ENCODE measurements around the gene EPB41L4A. TPM values are rescaled to one million over a fixed set of nuclear protein-coding genes. Genes with fewer than 3 reads are reported as not detected.

Gene EPB41L4A
- total RNA-seq, 1 donor from 2014 or later = 11.1 TPM

GRCh38 chr5:112200131-112200530, 218.9 kb downstream of the EPB41L4A start:
- Histone ChIP-seq H3K27me3 (ENCODE audit: insufficient read depth, low read length) (peaks cover 3% of the 10 kb centered on the region), H3K4me3 (ENCODE audit: insufficient read depth, low read depth, low read length) (no peak overlapping the region), H3K9ac (ENCODE audit: low read length) (no peak overlapping the region), H3K27ac (ENCODE audit: low read depth, low read length) (no peak overlapping the region), H3K4me2 (ENCODE audit: low read length) (no peak overlapping the region), H3K36me3 (ENCODE audit: insufficient read depth, low read length) (no peaks in the 10 kb centered on the region), H3K79me2 (ENCODE audit: insufficient read depth, low read length) (no peaks in the 10 kb centered on the region), H2AFZ (ENCODE audit: low read depth, low read length) (no peak overlapping the region), H3K9me3 (ENCODE audit: insufficient read depth, low read depth, low read length) (no peaks in the 10 kb centered on the region), H4K20me1 (ENCODE audit: insufficient read depth, low read length) (no peaks in the 10 kb centered on the region), H3K4me1 (ENCODE audit: insufficient read depth, low read length) (no peaks in the 10 kb centered on the region)
- H3K9me3 Mint-ChIP-seq (ENCODE audit: unreplicated experiment) = no peaks in the 10 kb centered on the region
- peaks cover 6% of the 10 kb centered on the region for H3K4me1 Mint-ChIP-seq (ENCODE audit: low read depth, unreplicated experiment)
- no peaks in the 10 kb centered on the region for H3K27me3 Mint-ChIP-seq (ENCODE audit: low read depth, unreplicated experiment)
- no peak for TF ChIP-seq EZH2 (IDR thresholded peaks at IDR 0.05; ENCODE audit: insufficient read depth, low read length)
- TF ChIP-seq, protein P1, sequence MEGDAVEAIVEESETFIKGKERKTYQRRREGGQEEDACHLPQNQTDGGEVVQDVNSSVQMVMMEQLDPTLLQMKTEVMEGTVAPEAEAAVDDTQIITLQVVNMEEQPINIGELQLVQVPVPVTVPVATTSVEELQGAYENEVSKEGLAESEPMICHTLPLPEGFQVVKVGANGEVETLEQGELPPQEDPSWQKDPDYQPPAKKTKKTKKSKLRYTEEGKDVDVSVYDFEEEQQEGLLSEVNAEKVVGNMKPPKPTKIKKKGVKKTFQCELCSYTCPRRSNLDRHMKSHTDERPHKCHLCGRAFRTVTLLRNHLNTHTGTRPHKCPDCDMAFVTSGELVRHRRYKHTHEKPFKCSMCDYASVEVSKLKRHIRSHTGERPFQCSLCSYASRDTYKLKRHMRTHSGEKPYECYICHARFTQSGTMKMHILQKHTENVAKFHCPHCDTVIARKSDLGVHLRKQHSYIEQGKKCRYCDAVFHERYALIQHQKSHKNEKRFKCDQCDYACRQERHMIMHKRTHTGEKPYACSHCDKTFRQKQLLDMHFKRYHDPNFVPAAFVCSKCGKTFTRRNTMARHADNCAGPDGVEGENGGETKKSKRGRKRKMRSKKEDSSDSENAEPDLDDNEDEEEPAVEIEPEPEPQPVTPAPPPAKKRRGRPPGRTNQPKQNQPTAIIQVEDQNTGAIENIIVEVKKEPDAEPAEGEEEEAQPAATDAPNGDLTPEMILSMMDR (IDR thresholded peaks at IDR 0.05; ENCODE audit: insufficient read depth, low read depth, low read length) = no peak
- H3K4me3 Mint-ChIP-seq (ENCODE audit: unreplicated experiment) = no peak overlapping the region
- H3K27ac Mint-ChIP-seq (ENCODE audit: unreplicated experiment) = no peak overlapping the region
- DNase-seq (ENCODE audit: low read depth) (no peak), FAIRE-seq (no peak)
- H3K36me3 Mint-ChIP-seq (ENCODE audit: low read depth, unreplicated experiment) = no peaks in the 10 kb centered on the region

GRCh38 chr5:112196584-112196983, 222.5 kb downstream of the EPB41L4A start:
- TF ChIP-seq EZH2 (IDR thresholded peaks at IDR 0.05; ENCODE audit: insufficient read depth, low read length) = no peak
- TF ChIP-seq, protein P1 (IDR thresholded peaks at IDR 0.05; ENCODE audit: insufficient read depth, low read depth, low read length) = no peak
- H3K4me2 ChIP-seq (ENCODE audit: low read length) = no peak overlapping the region
- H3K36me3 ChIP-seq (ENCODE audit: insufficient read depth, low read length) = no peaks in the 10 kb centered on the region
- no peaks in the 10 kb centered on the region for H3K9me3 ChIP-seq (ENCODE audit: insufficient read depth, low read depth, low read length)
- DNase-seq (ENCODE audit: low read depth) (no peak), FAIRE-seq (no peak)
- no peak overlapping the region for H3K9ac ChIP-seq (ENCODE audit: low read length)
- Mint-ChIP-seq H3K27me3 (ENCODE audit: low read depth, unreplicated experiment) (no peaks in the 10 kb centered on the region), H3K4me3 (ENCODE audit: unreplicated experiment) (no peak overlapping the region), H3K9me3 (ENCODE audit: unreplicated experiment) (no peaks in the 10 kb centered on the region), H3K4me1 (ENCODE audit: low read depth, unreplicated experiment) (no peaks in the 10 kb centered on the region), H3K36me3 (ENCODE audit: low read depth, unreplicated experiment) (no peaks in the 10 kb centered on the region), H3K27ac (ENCODE audit: unreplicated experiment) (no peak overlapping the region)
- no peak overlapping the region for H3K4me3 ChIP-seq (ENCODE audit: insufficient read depth, low read depth, low read length)
- peaks cover 3% of the 10 kb centered on the region for H3K27me3 ChIP-seq (ENCODE audit: insufficient read depth, low read length)
- H3K79me2 ChIP-seq (ENCODE audit: insufficient read depth, low read length) = no peaks in the 10 kb centered on the region
- H3K27ac ChIP-seq (ENCODE audit: low read depth, low read length) = no peak overlapping the region
- H2AFZ ChIP-seq (ENCODE audit: low read depth, low read length) = no peak overlapping the region
- no peaks in the 10 kb centered on the region for H3K4me1 ChIP-seq (ENCODE audit: insufficient read depth, low read length)
- no peaks in the 10 kb centered on the region for H4K20me1 ChIP-seq (ENCODE audit: insufficient read depth, low read length)

GRCh38 chr5:112195924-112196323, 223.2 kb downstream of the EPB41L4A start:
- H3K9me3 Mint-ChIP-seq (ENCODE audit: unreplicated experiment) = no peaks in the 10 kb centered on the region

More at GRCh38 chr5:112195924-112196323, 223.2 kb downstream of the EPB41L4A start:
- Histone ChIP-seq H3K27ac (ENCODE audit: low read depth, low read length) (no peak overlapping the region), H3K4me3 (ENCODE audit: insufficient read depth, low read depth, low read length) (no peak overlapping the region), H4K20me1 (ENCODE audit: insufficient read depth, low read length) (no peaks in the 10 kb centered on the region), H2AFZ (ENCODE audit: low read depth, low read length) (no peak overlapping the region), H3K79me2 (ENCODE audit: insufficient read depth, low read length) (no peaks in the 10 kb centered on the region), H3K4me2 (ENCODE audit: low read length) (no peak overlapping the region), H3K9me3 (ENCODE audit: insufficient read depth, low read depth, low read length) (no peaks in the 10 kb centered on the region), H3K9ac (ENCODE audit: low read length) (no peak overlapping the region), H3K27me3 (ENCODE audit: insufficient read depth, low read length) (peaks cover 3% of the 10 kb centered on the region), H3K4me1 (ENCODE audit: insufficient read depth, low read length) (no peaks in the 10 kb centered on the region), H3K36me3 (ENCODE audit: insufficient read depth, low read length) (no peaks in the 10 kb centered on the region)
- Mint-ChIP-seq H3K4me3 (ENCODE audit: unreplicated experiment) (no peak overlapping the region), H3K36me3 (ENCODE audit: low read depth, unreplicated experiment) (no peaks in the 10 kb centered on the region), H3K4me1 (ENCODE audit: low read depth, unreplicated experiment) (no peaks in the 10 kb centered on the region), H3K27ac (ENCODE audit: unreplicated experiment) (no peak overlapping the region), H3K27me3 (ENCODE audit: low read depth, unreplicated experiment) (no peaks in the 10 kb centered on the region)
- TF ChIP-seq EZH2 (IDR thresholded peaks at IDR 0.05; ENCODE audit: insufficient read depth, low read length) = no peak
- TF ChIP-seq, protein P1 (IDR thresholded peaks at IDR 0.05; ENCODE audit: insufficient read depth, low read depth, low read length) = no peak
- FAIRE-seq (no peak), DNase-seq (ENCODE audit: low read depth) (no peak)
